IPS-15b (cell line): ENCODE results near the gene SGCD.

ENCODE experiments used
- H3K27me3 ChIP-seq: one replicate; pipeline ENCODE4 v1.6.1; 2013; ENCODE audit warnings: low read length; ENCODE audit not compliant: control insufficient read depth, insufficient read depth
- H3K36me3 ChIP-seq: one replicate; pipeline ENCODE4 v1.6.1; 2013; ENCODE audit warnings: low read length; ENCODE audit not compliant: control insufficient read depth, insufficient read depth
- H3K4me1 ChIP-seq: one replicate; pipeline ENCODE4 v1.6.1; 2013; ENCODE audit warnings: mild to moderate bottlenecking, low read length; ENCODE audit not compliant: control insufficient read depth, insufficient read depth
- H3K4me3 ChIP-seq: one replicate; pipeline ENCODE4 v1.5.1; 2013; ENCODE audit warnings: low read depth, low read length
- H3K9ac ChIP-seq: one replicate; pipeline ENCODE4 v1.6.1; 2013; ENCODE audit warnings: low read depth, mild to moderate bottlenecking, low read length
- H3K9me3 ChIP-seq: one replicate; pipeline ENCODE4 v1.6.1; 2013; ENCODE audit warnings: mild to moderate bottlenecking, low read length; ENCODE audit not compliant: control insufficient read depth, insufficient read depth

SGCD gene

GRCh38 chr5:156366521-156366920, 39.6 kb downstream of the SGCD start:
- H3K36me3 ChIP-seq = no peaks in the 10 kb centered on the region
- H3K9ac ChIP-seq = no peak overlapping the region
- no peaks in the 10 kb centered on the region for H3K4me1 ChIP-seq
- no peaks in the 10 kb centered on the region for H3K27me3 ChIP-seq
- no peak overlapping the region for H3K4me3 ChIP-seq
- H3K9me3 ChIP-seq = no peaks in the 10 kb centered on the region

GRCh38 chr5:156367597-156367996, 40.6 kb downstream of the SGCD start:
- Histone ChIP-seq H3K4me3 (no peak overlapping the region), H3K9ac (no peak overlapping the region), H3K36me3 (no peaks in the 10 kb centered on the region), H3K4me1 (no peaks in the 10 kb centered on the region), H3K9me3 (no peaks in the 10 kb centered on the region), H3K27me3 (no peaks in the 10 kb centered on the region)

DNA sequence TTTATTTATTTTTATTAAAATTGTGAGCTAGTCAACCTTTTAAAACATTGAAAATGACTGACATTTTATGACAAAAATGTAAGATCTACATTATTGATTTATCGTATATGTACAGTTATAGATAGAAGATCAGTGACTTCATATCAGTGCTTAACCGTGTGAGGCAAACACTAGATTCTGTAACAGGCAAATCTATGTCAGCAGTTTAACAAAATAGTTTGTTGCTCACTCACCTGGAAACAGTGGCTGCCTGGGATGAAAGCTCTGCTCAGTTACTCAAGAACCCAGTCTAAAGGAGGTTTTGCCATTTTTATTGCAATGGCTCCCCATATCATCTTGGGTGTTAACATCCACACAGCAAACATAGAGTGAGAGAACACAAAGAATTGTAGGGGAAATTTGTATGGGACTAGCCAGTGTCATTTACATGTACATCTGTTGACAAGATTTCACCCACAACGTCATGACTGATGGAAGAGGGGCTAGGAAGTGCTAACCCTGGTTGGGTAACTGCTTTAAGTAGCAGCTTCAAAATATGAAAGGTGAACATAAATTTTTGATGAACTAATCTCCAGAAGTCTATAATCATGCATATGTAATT, 49.0 kb downstream of the SGCD start:
- no peaks in the 10 kb centered on the region for H3K4me1 ChIP-seq
- no peak overlapping the region for H3K4me3 ChIP-seq
- H3K9ac ChIP-seq = no peak overlapping the region
- no peaks in the 10 kb centered on the region for H3K36me3 ChIP-seq
- no peaks in the 10 kb centered on the region for H3K27me3 ChIP-seq
- no peaks in the 10 kb centered on the region for H3K9me3 ChIP-seq

GRCh38 chr5:156376751-156377150, 49.8 kb downstream of the SGCD start:
- Histone ChIP-seq H3K4me1 (no peaks in the 10 kb centered on the region), H3K9ac (no peak overlapping the region), H3K4me3 (no peak overlapping the region), H3K9me3 (no peaks in the 10 kb centered on the region), H3K36me3 (no peaks in the 10 kb centered on the region), H3K27me3 (no peaks in the 10 kb centered on the region)

- Histone ChIP-seq H3K9me3 (no peaks in the 10 kb centered on the region), H3K9ac (no peak overlapping the region), H3K36me3 (no peaks in the 10 kb centered on the region), H3K27me3 (no peaks in the 10 kb centered on the region), H3K4me1 (no peaks in the 10 kb centered on the region), H3K4me3 (no peak overlapping the region)
These were observed 51.2 kb downstream of the SGCD start for GRCh38 chr5:156378159-156378558.

DNA sequence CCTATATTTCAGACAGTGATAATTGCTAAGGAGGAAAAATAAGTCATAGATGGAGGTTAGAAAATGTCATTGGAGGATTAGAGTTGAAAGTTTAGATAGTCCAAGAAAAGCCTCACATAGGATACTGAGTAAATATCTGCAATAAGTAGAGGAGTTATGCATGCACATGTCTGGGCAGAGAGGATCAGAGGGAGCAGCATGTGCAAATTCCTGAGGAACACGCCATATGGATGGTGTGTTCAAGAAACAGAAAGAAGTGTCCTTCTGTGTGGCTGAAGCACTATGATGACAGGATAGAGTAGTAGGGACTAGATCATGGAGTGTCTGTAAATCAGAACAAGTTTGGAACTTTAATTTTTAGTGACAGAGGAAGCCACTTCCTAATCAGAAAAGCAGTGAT, 52.2 kb downstream of the SGCD start:
- H3K27me3 ChIP-seq = no peaks in the 10 kb centered on the region
- H3K9me3 ChIP-seq = no peaks in the 10 kb centered on the region
- H3K36me3 ChIP-seq = no peaks in the 10 kb centered on the region
- H3K9ac ChIP-seq = no peak overlapping the region
- no peak overlapping the region for H3K4me3 ChIP-seq
- H3K4me1 ChIP-seq = no peaks in the 10 kb centered on the region

GRCh38 chr5:156380848-156381247, 53.9 kb downstream of the SGCD start:
- Histone ChIP-seq H3K4me1 (no peaks in the 10 kb centered on the region), H3K9ac (no peak overlapping the region), H3K4me3 (no peak overlapping the region), H3K27me3 (no peaks in the 10 kb centered on the region), H3K9me3 (no peaks in the 10 kb centered on the region), H3K36me3 (no peaks in the 10 kb centered on the region)

DNA sequence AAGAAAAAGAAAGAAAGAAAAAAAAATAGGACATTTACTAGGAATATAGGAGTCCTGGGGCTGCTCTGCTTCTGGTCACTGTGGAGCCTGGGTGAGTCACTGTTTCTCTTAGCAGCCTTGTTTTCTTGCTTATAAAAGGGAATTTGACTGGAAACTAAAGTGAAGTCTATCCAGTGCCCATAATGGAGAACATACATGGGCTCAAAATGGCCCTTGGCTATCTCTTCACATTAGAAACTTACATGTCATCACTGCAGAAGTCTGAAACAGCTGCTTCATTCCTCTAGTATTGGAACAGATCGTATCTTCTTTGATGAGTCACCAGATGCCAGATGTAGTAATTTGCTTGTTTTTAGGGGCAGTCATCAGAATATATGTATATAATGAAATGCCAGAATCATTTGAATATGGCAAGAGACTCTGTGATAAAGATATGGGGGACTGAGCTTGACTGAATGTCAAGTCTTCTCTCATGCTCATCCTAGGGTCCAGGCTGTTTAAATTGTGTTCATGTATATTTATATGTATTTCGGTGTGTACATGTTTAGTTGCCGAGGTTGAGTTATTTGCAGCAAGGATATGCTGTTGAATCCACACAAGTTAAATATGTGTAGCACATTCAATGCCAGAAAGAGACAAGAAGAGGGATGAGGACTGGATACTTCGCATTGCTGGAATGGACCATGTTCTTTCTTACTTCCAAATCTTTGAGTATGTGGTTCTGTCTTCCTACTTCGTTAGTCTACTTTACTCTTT, 56.7 kb downstream of the SGCD start:
- Histone ChIP-seq H3K9me3 (no peaks in the 10 kb centered on the region), H3K27me3 (no peaks in the 10 kb centered on the region), H3K9ac (no peak overlapping the region), H3K4me1 (no peaks in the 10 kb centered on the region), H3K36me3 (no peaks in the 10 kb centered on the region), H3K4me3 (no peak overlapping the region)

DNA sequence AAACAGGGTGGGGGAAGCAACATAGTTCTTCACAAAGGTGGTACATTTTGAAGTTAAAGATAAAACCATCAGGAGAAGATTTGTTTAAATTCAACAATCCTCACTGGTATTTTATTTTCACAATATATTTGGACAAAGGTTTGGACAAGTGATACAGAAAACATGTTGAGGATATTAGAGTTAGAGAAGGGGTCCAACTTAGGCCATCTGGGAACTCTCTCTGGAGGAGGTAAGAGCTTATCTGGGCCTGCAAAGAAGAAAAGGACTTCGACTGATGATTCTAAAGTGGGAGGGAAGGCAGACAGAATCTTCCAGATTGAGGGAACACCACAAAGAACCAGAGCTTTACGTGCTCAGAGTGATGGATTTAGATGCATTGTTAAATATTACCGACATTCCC, 58.5 kb downstream of the SGCD start:
- Histone ChIP-seq H3K9ac (no peak overlapping the region), H3K4me1 (no peaks in the 10 kb centered on the region), H3K4me3 (no peak overlapping the region), H3K36me3 (no peaks in the 10 kb centered on the region), H3K9me3 (no peaks in the 10 kb centered on the region), H3K27me3 (no peaks in the 10 kb centered on the region)

DNA sequence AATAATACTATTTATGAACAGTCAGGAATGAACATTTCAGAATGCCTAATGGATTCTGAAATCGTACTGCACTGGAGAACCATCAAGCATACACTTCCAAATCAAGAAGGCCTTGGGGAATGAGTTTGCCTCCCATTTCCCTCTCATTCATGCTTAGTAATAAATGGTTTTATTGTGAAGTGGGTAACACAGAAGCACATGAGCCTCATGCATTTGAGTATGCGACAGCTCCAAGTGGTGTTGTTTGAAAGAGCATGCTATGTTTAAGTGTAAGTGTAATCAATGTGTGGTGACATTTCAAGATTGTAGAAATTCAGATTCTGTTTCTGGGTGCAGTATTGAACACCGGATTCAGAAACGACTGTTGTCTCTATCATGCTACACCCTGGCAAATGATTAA, 60.0 kb downstream of the SGCD start:
- no peaks in the 10 kb centered on the region for H3K4me1 ChIP-seq
- no peaks in the 10 kb centered on the region for H3K9me3 ChIP-seq
- H3K9ac ChIP-seq = no peak overlapping the region
- no peaks in the 10 kb centered on the region for H3K36me3 ChIP-seq
- H3K27me3 ChIP-seq = no peaks in the 10 kb centered on the region
- H3K4me3 ChIP-seq = no peak overlapping the region

GRCh38 chr5:156387391-156387790, 60.4 kb downstream of the SGCD start:
- no peaks in the 10 kb centered on the region for H3K4me1 ChIP-seq
- H3K36me3 ChIP-seq = no peaks in the 10 kb centered on the region
- no peak overlapping the region for H3K9ac ChIP-seq
- no peaks in the 10 kb centered on the region for H3K27me3 ChIP-seq
- H3K9me3 ChIP-seq = no peaks in the 10 kb centered on the region
- H3K4me3 ChIP-seq = no peak overlapping the region

DNA sequence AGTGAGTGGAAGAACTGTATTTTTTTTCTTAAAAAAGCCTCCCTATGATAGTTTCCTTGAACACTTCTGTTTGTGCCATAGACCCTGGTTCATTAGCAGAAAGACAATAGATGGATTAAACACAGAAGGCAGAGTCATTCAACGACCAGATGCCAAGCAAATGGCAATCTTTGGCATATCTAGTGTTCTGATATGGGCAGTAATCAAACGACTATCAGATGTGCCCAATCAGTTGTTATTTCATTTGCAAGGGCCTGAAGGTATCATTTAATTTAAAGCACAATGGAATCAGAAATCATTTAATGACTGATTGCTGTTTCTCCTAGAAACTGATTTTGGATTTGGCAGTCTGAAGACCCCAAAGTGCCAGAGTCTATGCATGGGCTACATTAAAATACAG, 61.3 kb downstream of the SGCD start:
- no peaks in the 10 kb centered on the region for H3K9me3 ChIP-seq
- H3K9ac ChIP-seq = no peak overlapping the region
- H3K4me1 ChIP-seq = no peaks in the 10 kb centered on the region
- H3K27me3 ChIP-seq = no peaks in the 10 kb centered on the region
- H3K36me3 ChIP-seq = no peaks in the 10 kb centered on the region
- H3K4me3 ChIP-seq = no peak overlapping the region
